Amygdala (tissue), 56 donors: ENCODE measurements around the gene MORC4.
"Not testable (repeated sequence)": the region's sequence is repeated elsewhere in the genome, so short reads cannot be mapped to it uniquely, and the experiment has no call there.

Experiments used
- DNase-seq, 56 donors: peaks; one replicate each; lab custom pipeline; 2025; lab: John Stamatoyannopoulos, UW

The MORC4 gene

DNA sequence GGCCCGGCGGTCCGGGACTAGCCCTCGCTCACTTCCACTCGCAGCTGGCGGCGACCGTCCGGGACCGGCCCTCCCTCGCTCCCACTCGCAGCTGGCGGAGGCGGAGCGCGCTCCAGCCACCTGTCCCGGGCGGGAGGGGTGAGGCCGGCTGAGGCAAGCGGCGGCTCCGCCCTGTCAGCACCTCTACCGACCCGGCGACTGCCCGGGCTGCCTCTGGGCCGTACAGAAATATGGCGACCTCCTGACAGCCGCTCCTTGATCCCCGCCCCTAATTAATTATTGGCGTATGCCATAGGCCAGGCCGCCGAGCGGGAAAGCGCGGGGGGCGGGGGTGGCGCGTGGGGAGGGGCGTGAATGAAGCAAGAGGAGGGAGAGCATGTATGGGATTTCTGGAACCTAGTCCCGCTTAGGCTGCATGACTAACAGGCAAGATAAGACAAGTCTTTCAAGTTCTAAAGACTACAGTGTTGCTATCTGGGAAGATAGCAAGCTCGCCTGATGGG lies at the start of gene MORC4:
Gene MORC4, minus strand, starts transcription at position 200 of the 503 bp plus-strand sequence. CDS start 243 bp downstream, outside the sequence.
- peak in 54 of 56 donors; percentile 1 to 76 (median 47) for DNase-seq

GRCh38 chrX:107047622-107048021 lies 47.6 kb upstream of the MORC4 start:
- no peak for DNase-seq

DNA sequence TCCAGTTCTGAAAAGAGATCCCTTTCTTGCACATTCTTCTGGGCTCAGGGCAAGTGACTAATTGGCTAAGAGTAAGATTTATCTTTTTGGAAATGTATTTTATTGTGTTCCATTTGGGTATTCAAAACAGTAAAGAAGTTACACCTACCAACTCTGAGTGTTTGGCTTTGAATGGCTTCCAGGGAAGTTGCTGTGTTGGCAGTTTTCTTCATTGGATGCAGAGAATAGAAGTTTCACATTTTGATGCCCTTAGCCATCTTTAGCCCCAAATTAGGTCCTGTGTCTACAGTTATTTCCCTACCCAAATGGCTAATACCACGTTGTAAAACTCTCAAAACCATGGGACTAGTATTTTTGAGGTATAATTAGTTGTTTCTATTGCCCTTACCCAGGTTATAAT lies 29.7 kb upstream of the MORC4 start:
- DNase-seq = no peak

GRCh38 chrX:107025545-107025944 lies 25.5 kb upstream of the MORC4 start:
- peak in 3 of 56 donors; percentile 0 to 1 (median 0) for DNase-seq

DNA sequence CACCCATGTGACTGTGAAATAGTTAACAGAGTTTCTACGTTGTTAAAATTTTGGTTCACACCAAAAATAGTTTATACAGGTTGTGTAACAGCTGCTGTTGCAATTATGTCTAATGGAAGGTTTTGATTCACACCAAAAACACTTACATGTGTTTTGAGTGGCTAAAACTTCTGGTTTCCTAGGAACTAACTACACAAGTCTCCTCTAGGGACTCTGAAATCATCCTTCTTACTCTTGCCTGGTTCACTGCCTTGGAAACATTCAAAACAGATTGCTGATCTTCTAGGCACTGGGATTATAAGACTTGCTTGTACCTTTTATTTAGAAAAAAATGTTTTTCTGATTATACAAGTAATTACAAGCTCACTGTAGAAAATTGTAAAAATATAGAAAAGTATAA lies 14.9 kb upstream of the MORC4 start:
- no peak for DNase-seq

GRCh38 chrX:107008034-107008433 lies 8.0 kb upstream of the MORC4 start:
- DNase-seq = no peak

GRCh38 chrX:106999002-106999975 lies 723 bp downstream of the MORC4 start:
- peak in 44 of 56 donors; percentile 0 to 58 (median 12) for DNase-seq

DNA sequence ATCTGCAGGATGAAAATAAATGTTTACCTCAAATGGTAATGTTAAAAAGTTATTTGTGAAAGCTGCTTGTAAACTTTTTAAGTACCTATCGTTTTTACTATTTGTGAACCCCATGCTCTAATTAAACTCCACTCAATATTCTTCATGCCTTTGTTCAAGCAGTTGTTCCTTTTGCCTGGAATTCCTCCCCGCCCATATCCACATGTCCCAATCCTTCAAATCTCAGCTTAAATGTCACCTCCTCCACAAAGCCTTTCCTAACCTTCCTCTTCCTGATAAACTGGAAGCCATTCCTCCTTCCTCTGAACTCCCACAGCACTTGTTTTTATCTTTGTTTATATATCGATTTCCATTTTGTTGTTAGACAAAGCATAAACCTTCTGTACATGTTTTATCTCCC lies 2.4 kb downstream of the MORC4 start:
- no peak for DNase-seq

DNA sequence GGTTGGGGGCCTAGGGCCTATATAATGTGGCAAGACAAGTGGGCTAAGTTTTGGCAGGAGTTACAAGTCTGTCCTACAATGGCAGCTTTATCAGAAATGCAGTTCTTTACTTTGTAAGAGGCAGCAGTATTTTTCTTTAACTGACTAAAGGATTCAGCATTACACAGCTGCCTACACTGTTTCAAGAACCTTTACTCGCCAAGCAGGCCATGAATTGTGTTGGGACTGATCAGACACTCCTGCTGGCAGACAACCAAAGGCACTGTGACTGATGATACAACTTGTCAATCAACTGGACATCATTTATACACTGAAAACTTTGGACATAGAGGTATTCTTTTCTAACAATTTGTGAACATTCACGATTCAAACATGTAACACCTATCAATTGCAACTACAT lies 4.3 kb downstream of the MORC4 start:
- DNase-seq = no peak

DNA sequence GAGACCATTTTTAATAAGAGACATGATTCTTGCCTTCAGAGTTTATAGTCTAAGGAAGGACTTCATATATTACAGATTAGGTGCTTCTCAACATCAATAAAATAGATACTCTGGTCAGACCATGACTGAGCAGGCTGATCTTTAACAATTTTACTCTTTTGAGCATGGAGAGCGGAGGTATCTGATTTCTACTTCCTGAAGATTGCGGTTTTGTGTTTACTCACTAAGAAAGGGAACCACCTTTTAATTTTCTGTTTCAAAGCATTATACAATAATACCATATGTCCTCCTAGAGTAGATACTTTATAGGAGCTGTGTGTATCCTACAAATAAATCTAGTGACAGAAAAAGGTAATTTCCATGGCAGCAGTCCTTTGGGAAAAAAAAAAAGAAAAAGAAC lies 12.5 kb downstream of the MORC4 start:
- DNase-seq = no peak

DNA sequence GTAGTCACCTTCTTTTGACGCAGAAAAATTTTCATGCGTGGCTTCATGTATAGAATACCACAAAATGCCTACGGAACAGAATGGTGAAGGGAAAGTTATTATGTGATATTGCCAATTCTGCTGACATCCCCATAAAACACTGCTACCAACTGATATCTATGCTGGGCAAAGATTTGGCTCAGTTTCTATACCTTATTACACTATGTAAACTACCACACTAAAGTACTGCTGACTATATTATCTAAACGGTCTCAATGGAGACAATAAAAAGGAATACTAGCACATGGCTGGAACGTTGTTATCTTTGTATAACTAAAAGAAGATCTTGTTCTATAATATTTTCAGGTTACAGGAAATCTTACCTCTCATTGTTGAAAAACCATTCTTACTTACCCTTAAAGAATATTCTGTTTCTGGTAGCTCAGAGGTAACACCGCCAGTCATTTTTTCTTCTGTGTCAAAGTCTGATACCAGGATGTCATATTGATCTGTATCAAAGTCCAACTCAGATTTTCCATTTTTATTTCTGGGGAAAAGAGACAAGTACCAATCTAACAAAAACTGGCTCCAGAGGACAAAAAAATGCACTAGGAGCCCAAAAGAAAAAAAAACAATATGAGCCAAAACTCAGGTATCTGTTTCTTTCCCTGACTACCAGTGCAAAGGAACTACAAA lies 18.9 kb downstream of the MORC4 start:
- DNase-seq = no peak

DNA sequence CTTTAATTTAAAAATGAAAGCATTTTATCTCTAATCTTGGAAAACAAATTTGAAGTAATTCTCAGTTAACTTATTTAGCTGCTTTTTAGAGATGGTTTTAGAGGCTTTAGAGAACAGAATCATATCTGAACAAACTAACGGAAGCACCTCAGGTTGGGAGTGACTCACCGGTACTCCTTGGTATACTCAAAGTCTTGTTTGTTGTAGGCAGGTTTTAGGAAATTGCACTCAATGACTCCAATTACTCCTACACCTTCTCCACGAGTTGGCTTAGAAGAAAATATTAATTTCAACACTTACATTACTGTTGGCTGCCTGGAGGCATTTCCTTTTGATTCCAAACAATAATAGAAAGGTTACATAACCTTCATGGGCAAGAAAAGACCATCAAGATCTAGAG lies 23.6 kb downstream of the MORC4 start:
- DNase-seq = no peak

DNA sequence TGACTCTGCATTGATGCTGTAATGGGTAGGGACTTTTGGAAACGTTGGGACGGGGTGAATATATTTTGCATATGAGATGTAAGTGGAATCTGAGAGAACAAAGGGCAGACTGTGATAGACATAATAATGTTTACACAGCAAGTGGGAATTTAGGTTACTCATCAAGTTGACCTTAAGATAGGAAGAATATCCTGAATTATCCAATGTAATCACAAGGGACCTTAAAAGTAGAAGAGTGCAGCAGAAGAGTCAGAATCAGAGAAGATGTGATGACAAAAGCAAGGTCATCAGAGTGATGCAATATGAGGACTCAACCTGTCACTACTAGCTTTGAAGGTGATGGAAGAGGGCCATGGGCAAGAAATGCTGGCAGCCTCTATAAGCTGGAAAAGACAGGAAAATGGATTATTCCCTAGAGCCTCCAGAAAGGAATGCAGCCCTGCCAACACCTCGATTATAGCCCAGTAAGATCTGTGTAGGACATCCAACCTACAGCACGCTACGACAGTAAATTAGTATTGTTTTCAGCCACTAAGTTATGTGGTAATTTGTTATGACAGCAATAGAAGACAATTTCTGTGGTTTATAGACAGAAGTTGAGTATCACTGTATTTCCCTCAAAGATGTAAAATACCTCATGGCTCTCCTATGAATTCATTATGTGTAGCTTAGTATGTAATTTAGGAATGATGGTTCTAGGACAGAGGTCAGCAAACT lies 26.4 kb downstream of the MORC4 start:
- no peak for DNase-seq

DNA sequence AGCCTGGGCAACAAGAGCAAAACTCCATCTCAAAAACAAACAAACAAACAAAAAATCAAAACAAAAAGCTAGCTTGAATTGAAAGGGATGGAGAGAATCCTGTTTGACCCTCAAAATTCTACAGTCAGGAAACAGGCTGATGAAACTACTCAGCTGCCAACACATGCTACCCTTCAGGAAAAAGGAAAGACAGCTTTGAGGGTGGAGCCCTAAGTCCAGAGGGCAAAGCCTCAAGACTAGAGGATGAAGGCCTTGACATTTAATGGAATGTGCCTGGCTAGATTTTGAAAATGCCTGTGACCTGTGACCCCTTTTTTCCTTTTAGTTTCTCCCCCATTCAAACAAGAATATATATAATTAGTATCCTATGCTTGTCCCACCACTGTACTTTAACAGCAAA lies 27.1 kb downstream of the MORC4 start:
- no peak for DNase-seq

DNA sequence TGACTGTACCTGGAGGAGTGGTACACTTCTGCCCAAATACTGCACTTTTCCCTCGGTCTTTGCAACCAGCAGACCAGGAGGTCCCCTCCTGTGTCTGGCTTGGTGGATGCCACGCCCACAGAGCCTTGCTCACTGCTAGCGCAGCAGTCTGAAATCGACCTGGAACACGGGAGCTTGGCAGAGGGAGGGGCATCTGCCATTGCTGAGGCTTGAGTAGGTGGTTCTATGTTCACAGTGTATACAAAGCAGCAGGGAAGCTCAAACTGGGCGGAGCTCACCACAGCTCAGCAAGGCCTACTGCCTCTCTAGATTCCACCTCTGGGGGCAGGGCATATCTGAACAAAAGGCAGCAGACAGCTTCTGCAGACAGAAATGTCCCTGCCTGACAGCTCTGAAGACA lies 33.5 kb downstream of the MORC4 start:
- not testable (repeated sequence) for DNase-seq

DNA sequence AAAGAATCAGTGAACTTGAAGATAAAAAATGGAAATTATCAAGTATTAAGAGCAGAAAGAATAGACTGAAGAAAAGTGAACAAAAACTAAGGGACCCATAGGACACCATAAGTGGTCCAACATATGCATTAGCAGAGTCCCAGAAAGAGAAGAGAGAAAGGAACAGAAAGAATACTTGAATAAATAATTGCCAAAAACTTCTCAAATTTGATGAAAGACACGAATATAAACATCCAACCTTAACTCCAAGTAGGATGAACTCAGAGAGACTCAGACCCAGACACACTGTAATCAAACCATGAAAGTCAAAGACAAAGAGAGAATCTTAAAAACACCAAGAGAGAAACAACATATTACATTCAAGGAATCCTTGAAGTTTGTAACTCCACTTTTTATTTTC lies 35.7 kb downstream of the MORC4 start:
- no peak for DNase-seq

- no peak for DNase-seq
Measured at GRCh38 chrX:106963111-106963510, 36.9 kb downstream of the MORC4 start.

DNA sequence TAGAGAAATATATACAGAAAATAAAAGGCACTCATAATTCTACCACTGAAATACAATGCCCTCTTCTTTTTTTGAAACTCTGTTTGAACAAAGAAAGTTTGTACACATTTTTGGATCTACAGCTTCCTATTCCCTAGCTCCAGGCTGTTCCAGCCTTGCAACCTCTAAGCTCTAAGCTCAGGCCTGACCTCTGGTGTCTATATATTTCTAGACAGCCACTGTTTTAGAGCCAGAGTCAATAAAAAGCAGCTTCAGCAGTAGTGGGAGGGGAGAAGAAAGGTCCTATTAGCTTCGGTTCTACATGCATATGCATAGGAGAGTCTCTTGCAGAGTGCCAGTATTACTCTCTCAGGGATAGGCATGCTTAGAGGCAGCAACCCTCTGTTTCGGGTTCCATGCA lies 40.1 kb downstream of the MORC4 start:
- peak in 2 of 56 donors; percentile 1 to 4 for DNase-seq

- DNase-seq = no peak
Measured at GRCh38 chrX:106957856-106958255, 42.2 kb downstream of the MORC4 start.

DNA sequence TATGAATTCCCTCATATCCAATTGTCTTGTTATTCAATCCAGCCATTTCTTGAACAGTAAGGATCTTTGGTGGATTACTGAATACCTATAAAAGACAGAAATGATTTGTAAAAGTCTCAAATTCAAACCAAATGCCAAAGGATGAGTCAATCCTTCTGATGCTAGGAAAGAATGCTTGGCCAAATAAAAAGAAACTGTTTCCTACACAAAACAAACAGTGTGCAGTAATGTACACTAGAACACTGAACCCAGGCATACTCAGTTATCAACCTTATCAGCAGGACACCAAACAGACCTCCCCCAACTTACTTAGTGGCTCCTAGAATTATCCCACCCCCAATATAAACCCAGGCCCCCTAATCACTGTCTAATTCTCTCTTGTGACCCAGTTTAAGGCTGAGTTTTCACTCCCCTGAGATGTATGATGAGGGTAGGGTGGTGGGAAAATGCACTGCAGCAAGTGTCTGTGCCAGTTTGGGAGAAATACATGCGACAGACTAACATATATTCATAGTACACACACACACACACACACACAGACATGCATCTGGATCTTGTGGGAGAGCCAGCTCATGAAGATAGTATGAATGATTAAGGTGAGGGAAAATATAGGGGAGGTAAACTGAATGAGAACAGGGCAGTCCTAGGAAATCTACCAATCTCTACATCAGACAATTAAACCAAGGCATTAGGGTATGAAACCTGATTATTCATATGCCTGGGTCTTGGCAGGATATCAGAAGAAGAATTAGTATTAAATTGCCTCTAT lies 44.8 kb downstream of the MORC4 start:
- no peak for DNase-seq
